ENCODE results near the gene EDNRA.

The EDNRA gene

DNA sequence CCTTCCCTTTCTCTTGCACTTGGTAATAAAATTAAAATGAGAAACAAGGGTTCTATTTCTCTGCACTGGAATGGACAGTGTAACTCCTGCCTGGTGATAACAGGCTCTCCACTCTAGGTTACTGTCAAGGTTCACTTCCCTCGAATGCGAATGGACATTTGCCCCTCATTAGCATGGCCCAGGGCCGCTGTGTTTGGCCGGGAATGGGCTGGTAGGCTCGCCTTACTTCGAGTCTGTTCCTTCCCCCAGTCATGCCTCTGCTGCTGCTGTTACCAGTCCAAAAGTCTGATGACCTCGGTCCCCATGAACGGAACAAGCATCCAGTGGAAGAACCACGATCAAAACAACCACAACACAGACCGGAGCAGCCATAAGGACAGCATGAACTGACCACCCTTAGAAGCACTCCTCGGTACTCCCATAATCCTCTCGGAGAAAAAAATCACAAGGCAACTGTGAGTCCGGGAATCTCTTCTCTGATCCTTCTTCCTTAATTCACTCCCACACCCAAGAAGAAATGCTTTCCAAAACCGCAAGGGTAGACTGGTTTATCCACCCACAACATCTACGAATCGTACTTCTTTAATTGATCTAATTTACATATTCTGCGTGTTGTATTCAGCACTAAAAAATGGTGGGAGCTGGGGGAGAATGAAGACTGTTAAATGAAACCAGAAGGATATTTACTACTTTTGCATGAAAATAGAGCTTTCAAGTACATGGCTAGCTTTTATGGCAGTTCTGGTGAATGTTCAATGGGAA lies 61.5 kb downstream of the EDNRA start:
- no peak for DNase-seq

DNA sequence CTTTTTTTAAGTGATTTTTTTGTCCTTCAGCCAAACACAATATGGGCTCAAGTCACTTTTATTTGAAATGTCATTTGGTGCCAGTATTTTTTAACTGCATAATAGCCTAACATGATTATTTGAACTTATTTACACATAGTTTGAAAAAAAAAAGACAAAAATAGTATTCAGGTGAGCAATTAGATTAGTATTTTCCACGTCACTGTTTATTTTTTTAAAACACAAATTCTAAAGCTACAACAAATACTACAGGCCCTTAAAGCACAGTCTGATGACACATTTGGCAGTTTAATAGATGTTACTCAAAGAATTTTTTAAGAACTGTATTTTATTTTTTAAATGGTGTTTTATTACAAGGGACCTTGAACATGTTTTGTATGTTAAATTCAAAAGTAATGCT lies 62.1 kb downstream of the EDNRA start:
- no peak for DNase-seq

DNA sequence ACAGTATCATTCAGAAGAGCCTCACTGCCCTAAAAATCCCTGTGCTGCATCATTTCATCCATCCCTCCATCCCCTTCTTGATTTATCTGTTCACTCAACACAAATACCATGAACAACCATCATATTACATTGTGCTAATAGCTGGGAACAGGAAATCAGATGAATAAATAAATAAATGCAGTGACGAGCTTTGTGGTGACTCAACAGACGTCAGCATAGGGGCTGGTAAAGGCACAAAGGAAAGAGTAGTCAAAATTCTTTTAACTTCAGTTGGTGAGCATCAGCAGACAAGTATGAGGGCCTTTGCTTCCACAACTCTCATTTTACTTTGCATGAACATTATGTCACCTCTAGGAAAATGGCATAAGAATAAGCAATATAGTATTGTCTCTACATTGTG lies 65.5 kb downstream of the EDNRA start:
- DNase-seq: no peak

- DNase-seq: no peak
Observed at GRCh38 chr4:147547314-147548056, 66.6 kb downstream of the EDNRA start.

DNA sequence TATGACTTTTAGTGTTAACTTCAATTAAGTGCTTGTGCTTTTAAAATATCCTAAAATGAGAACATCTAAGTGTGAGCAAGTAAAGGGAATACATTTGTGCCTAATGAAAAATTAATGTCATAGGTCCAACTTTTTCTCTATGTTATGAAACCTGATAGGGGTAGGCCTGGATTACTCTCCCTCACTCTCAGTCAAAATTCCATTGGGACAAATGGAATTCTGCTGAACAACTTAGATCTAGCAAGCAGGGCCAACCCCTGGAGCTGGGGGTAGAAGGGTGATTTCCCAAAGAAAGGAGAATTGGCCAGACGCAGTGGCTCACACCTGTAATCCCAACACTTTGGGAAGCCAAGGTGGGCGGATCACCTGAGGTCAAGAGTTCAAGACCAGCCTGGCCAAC lies 67.4 kb downstream of the EDNRA start:
- no peak for DNase-seq

DNA sequence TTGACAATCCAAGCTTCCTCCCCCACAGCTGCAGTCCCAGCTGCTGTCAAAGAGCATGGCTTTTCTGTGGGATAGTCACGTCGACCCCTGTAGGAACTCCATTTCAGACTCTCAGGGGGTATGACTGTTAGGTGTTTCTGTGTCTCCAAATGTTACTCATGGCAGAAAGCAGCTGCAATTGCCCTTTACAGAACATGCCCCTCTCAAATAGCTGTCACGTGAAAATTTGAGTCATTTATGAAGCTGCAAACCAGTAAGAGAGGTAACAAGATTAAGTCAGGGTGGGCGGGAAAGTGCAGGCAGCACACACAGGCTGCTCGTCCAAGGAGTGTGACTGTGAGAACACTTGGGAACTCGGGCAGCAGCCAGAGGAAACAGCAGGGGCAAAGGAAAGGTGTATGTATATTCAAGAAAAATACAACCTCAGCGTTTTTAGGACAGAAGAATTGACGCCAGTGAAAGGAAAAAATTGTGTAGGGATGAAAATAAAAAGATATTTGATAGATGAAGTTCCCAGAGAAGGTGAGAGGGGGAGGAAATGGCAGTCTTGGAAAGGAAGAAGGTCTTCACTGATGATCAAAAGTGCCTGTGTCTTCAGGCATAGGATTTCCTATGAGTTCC lies 69.8 kb downstream of the EDNRA start:
- DNase-seq: peak in 1 of 2 experiments; percentile 10

DNA sequence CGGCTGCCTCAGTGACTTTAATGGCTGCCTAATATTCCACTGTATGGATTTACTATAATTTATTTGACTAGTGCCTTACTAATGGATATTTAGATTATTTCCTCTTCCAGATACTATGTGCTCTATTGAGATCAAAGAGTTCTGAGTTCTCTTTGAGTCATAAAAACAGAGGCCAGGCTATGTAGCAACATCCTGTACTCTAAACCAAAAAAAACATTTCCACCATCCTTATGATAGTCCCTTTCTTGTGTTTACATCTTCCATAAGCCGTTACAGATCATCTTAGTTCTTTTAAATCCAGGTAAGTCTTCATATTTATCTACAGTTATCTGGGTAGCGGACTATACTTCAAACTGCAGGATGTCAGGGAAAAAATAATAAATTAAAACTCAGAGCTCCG lies 79.7 kb downstream of the EDNRA start:
- no peak for DNase-seq

GRCh38 chr4:147566762-147567161 lies 85.9 kb downstream of the EDNRA start:
- no peak for DNase-seq

DNA sequence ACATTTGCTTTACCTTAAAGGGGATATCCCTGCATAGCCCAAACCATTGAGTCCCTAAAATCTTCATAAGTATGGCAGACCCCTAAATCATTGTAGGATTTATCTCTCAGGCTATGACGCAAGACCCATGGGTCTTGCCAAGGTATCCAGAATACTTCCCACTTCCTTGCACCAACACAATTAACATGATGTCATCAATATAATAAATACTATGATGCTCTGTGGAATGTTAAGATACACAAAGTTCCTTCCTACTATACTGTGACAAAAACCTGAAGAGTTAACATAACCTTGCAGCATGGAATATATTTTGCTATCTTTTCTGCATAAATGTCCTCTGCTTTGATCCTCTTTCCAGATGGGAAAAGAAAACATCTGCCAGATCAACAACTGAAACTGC lies 86.4 kb downstream of the EDNRA start:
- no peak for DNase-seq

- no peak for DNase-seq
Observed at GRCh38 chr4:147570616-147571015, 89.7 kb downstream of the EDNRA start.

- DNase-seq: no peak
Observed at GRCh38 chr4:147571036-147571770, 90.3 kb downstream of the EDNRA start.

GRCh38 chr4:147576084-147576483 lies 95.2 kb downstream of the EDNRA start:
- no peak for DNase-seq

- DNase-seq: no peak
Observed at GRCh38 chr4:147578051-147578476, 97.2 kb downstream of the EDNRA start.

DNA sequence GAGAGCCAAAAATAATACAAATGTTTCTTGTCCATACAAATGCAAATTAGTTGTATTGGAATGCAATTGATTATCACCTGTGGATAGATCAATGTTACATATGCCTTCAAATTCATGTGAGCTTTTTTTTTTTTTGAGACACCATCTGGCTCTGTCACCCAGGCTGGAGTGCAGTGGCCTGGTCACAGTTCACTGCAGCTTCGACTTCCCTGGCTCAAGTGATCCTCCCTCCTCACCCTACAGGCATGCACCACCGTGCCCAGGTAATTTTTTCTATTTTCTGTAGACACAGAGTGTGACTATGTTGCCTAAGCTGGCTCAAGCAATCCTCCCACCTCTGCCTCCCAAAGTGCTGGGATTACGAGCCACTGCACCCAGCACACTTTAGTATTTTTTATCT lies 97.7 kb downstream of the EDNRA start:
- DNase-seq: no peak

DNA sequence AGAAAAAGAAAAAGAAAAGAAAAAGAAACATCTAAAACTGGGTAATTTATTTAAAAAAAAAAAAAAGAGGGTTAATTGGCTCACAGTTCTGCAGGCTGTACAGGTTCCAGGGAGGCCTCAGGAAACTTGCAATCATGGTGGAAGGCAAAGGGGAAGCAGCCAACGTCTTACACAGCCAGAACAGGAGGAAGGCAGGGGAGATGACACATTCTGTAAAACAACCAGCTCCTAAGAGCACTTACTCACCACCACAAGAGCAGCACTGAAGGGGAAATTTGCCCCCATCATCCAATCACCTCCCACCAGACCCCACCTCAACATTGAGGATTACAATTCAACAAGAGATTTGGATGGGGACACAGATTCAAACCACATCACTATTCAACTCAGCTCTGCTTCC lies 99.5 kb downstream of the EDNRA start:
- DNase-seq: no peak

DNA sequence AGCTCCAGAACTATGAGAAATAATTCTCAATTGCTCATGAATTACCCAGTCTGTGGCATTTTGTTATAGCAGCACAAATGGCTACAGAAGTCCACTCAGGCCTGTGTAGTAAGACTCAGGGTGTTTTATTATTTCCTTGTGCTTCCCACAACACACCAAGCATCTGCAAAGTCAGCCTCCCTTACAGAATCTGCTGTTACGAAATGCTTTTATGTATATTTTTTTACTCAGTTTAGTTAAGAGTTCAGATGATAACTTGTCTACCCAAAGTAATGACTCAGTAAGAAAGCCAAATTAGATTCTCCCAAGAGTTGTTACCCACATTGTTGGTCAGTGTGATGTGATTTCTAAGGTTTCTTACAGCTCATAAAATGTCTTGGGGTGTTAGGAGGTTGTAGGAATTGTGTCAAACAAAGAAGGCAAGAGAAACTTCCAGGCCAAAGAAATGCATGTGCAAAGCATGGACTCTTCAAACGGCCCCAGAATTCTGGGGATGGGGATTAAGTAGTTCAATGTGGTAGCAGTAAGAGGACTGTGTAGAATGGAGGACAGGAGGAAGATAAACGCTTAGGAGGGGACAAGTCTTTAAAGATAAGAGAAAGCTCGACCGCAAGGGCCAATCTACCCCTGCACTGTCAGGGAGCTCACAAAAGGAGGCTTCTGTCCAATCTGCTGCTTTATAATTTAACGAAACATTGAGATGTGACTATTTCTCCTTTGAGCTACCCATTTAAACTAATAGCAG lies 100.9 kb downstream of the EDNRA start:
- DNase-seq: no peak

DNA sequence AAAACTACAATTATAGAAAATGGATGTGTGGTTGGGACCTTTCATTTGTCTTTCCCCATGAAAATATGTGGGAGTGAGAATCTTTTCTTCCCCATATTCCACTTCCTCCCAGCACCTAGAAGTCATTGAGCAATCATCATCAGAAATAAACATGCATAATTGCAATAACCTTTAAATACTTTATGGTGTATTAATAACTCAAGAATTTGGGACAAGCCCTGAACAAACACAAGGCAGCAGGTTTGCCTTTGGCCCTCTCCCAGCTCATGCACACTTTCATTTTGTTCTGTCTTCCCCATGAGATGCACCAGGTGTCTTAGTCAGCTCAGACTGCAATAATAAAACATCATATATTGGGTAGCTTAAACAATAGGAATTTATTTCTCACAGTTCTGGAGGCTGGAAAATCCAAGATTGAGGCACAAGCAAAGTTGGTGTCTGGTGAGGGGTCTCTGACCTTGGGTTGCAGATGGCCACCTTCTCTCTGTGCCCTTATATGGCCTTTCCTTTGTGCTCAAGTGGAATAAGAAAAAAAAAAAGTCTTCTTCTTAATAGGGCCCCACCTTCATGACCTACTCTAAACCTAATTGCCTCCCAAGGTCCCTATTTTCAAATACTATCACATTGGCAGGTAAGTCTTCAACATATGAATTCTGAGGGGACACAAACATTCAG lies 101.6 kb downstream of the EDNRA start:
- no peak for DNase-seq

DNA sequence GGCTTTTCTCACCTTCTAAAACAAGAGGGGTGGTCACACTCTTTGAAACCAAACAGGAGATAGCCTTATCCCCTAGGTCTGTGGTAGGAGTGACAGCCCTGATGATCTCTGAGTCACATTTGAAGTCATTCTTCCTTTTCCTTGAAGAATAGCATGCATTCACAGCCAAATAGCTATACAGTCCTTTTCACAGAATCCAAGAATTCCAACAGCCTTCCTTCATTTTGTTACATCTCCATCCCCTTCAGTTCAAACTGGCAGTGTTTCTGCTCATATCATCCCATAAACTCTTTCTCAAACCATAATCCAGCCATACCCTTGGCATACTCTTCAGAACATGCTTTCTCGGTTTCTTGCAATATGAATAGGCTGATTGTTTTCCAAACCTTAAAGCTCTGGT lies 103.0 kb downstream of the EDNRA start:
- no peak for DNase-seq

GRCh38 chr4:147586032-147586431 lies 105.1 kb downstream of the EDNRA start:
- DNase-seq: no peak

DNA sequence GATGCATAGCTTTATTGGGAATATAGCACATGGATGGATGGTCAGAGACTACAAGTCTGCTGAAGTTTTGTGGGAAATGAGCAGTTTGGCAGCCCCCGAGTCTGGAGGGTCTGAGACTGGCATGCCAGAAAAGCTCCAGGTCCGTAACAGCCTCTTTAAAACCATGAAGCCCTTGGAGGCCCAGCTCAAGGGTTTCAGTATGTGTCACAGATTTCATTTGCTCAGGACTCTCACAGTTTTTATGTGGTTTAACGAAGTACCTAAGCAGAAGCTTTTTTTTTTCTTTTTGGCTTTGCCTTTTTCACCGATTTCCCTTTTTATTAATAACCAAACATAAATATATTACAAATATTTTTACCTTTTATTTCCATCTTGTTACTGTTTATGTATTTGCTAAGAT lies 105.7 kb downstream of the EDNRA start:
- DNase-seq: no peak

GRCh38 chr4:147587041-147587440 lies 106.1 kb downstream of the EDNRA start:
- DNase-seq: no peak

DNA sequence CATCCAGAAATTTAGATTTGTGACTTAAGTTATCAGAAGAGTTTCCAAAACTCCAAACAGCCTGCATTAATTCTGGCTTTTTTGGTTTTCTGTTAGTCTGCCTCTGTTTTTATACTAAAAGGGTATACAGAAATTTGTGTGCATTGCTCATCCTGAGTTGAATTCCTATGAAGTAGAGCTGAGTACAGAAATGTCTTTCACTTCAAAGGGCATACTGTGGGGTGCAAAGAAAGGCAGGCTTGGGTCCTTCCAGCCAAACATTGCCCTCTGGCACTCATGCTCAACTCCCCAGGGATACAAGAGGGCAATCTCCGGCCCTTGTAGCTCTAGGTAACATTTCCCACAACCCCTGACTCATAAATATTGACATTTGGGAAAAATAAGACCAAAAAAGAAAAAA lies 108.7 kb downstream of the EDNRA start:
- no peak for DNase-seq

Measured in NCI-H524 (cell line).